ES-I3 (cell line): ENCODE results near the gene SYT9.

ENCODE experiments used
- H3K36me3 ChIP-seq: 2 replicates; pipeline ENCODE4 v1.6.1; 2013; ENCODE audit warnings: mild to moderate bottlenecking, low read length, control low read depth, moderate library complexity; ENCODE audit not compliant: insufficient read depth
- H3K4me1 ChIP-seq: 2 replicates; pipeline ENCODE4 v1.6.1; 2013; ENCODE audit warnings: mild to moderate bottlenecking, control low read depth, low read length; ENCODE audit not compliant: insufficient read depth
- H3K9ac ChIP-seq: 2 replicates; pipeline ENCODE4 v1.6.1; 2013; ENCODE audit warnings: low read depth, mild to moderate bottlenecking, low read length, moderate library complexity
- H3K9me3 ChIP-seq: 2 replicates; pipeline ENCODE4 v1.6.1; 2013; ENCODE audit warnings: mild to moderate bottlenecking, low read length, moderate library complexity; ENCODE audit not compliant: control insufficient read depth, insufficient read depth

SYT9 gene

GRCh38 chr11:7291100-7291829 is 39.6 kb downstream of the SYT9 start:
- no peaks in the 10 kb centered on the region for H3K36me3 ChIP-seq

DNA sequence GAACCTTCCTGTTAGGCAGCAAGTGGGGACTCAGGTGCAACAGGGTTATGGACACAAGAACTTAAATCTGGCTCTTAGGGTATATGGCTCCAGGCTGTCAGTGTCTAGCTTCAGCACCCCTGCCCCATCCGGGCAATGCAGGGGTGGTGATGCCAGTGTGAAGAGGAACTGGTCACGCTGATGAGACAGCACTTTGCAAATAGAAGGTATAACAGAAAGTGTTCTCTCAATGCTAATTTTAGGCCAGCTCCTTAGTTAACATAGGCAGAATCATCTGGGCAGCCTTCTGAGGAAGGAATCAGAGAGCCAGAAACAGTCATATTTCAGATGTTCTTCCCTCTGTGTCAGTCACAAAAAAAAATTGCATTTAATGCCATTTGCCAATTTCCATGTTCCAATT is 41.2 kb downstream of the SYT9 start:
- H3K36me3 ChIP-seq: no peaks in the 10 kb centered on the region
- no peaks in the 10 kb centered on the region for H3K4me1 ChIP-seq
- H3K9ac ChIP-seq: no peak overlapping the region
- 0 out of 2 replicates have a peak, but pooled peaks cover 3% of the 10 kb centered on the region for H3K9me3 ChIP-seq

More at GRCh38 chr11:7291100-7291829, 39.6 kb downstream of the SYT9 start:
- Histone ChIP-seq H3K9ac (no peak overlapping the region), H3K9me3 (0 out of 2 replicates have a peak, but pooled peaks cover 3% of the 10 kb centered on the region), H3K4me1 (no peaks in the 10 kb centered on the region)

DNA sequence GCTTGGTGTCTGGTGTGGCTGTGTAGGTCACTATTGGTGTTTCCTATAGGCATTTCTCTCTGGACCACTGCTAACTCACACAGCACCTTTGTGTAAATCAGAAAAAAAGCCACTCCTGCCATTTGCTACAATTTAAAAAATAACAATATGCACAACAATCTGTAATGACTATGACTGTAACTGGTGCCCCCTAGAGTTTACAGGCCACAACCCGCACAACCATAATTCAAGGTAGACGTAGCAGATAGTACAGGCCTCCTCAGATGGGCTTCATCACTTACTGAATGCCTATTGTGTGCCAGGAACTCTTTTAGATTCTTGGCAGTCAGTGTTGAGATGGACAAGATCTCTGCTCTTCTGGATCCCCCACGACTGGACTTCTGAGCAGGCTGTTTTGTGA is 47.7 kb downstream of the SYT9 start:
- Histone ChIP-seq H3K4me1 (no peaks in the 10 kb centered on the region), H3K36me3 (no peaks in the 10 kb centered on the region), H3K9ac (no peak overlapping the region), H3K9me3 (0 out of 2 replicates have a peak, but pooled peaks cover 3% of the 10 kb centered on the region)

DNA sequence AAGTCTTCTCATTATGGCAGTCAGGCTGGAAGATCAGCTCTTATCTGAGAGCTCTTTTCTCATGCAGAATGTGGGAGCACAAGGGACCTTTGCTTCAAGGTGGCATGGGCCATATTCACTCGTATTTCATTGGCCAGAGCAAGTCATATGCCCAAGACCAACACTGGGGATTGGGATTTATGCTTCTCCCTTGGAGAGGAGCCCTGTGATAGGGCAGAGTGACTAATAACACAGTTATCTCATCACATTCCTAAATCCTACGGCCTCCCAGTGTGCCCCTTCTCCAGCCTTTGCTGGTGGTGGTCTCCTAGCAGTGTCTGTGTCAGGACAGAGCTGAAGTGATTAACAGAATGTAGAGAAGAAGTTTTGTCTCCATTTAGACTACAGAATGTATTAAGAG is 48.6 kb downstream of the SYT9 start:
- no peaks in the 10 kb centered on the region for H3K4me1 ChIP-seq
- no peaks in the 10 kb centered on the region for H3K9me3 ChIP-seq
- H3K9ac ChIP-seq: no peak overlapping the region
- no peaks in the 10 kb centered on the region for H3K36me3 ChIP-seq

DNA sequence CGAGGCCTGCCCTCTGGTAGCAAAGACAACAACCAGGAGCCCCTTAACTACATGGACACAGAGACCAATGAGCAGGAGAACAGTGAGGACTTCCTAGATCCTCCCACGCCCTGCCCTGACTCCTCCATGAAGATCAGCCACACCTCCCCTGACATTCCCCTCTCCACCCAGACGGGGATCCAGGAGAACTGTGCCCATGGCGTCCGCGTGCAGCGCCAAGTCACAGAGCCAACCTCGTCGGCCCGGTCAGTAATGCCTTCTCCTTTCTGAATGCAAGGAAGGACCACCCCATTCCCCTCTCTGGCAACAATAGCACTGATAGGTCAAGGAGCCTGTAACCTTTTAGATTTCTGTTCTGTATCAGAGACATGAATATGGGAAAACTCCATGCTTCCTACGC is 51.4 kb downstream of the SYT9 start:
- no peaks in the 10 kb centered on the region for H3K36me3 ChIP-seq
- H3K9me3 ChIP-seq: no peaks in the 10 kb centered on the region
- H3K4me1 ChIP-seq: no peaks in the 10 kb centered on the region
- H3K9ac ChIP-seq: no peak overlapping the region

DNA sequence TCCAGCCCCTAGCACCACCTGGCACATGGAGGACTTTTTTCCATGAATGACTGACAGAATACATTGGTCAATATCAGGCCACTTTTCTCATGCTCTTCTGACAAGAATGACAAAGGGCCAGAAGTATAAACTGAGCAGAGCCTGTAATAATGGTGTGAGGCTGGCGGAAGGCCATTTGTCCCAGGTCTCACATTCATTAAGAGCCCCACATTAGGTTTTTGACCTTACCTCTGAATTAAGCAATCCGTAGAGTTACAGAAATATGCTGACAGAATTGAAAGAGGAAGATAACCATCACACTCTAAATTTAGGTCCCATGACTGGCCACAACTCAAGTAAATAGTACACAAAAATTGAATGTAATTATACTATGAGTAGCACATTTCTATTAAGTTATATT is 55.2 kb downstream of the SYT9 start:
- no peak overlapping the region for H3K9ac ChIP-seq
- H3K36me3 ChIP-seq: no peaks in the 10 kb centered on the region
- no peaks in the 10 kb centered on the region for H3K9me3 ChIP-seq
- no peaks in the 10 kb centered on the region for H3K4me1 ChIP-seq

DNA sequence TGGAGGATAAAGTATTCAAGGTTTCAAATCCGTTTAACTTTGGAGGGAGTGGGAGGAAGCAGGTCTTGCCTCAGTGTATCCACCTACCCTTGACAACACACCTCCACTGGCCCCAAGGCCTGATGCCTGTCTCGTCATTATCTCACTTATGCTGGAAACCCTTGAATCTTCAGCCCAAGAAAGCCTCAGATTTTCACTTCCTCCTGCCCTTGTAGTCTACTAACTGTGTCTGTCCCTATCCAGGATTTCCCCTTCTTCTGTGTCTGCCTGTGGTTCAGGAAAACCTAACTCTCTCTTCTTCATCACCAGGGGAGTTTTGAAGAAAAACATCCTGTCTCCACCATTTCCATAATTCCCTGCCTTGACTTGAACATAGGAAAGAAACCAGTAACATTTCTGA is 56.1 kb downstream of the SYT9 start:
- no peaks in the 10 kb centered on the region for H3K9me3 ChIP-seq
- H3K4me1 ChIP-seq: no peaks in the 10 kb centered on the region
- no peak overlapping the region for H3K9ac ChIP-seq
- no peaks in the 10 kb centered on the region for H3K36me3 ChIP-seq

- no peaks in the 10 kb centered on the region for H3K9me3 ChIP-seq
- no peaks in the 10 kb centered on the region for H3K36me3 ChIP-seq
- no peak overlapping the region for H3K9ac ChIP-seq
- no peaks in the 10 kb centered on the region for H3K4me1 ChIP-seq
Measured at GRCh38 chr11:7311903-7312302, 60.2 kb downstream of the SYT9 start.

- no peaks in the 10 kb centered on the region for H3K36me3 ChIP-seq
- no peaks in the 10 kb centered on the region for H3K9me3 ChIP-seq
- peaks cover 6% of the 10 kb centered on the region; the same call in 1 of the 2 replicates for H3K4me1 ChIP-seq
- H3K9ac ChIP-seq: no peak overlapping the region
Measured at GRCh38 chr11:7314811-7315604, 63.3 kb downstream of the SYT9 start.

GRCh38 chr11:7319501-7319900 is 67.8 kb downstream of the SYT9 start:
- Histone ChIP-seq H3K4me1 (peaks cover 6% of the 10 kb centered on the region; the same call in 1 of the 2 replicates), H3K36me3 (no peaks in the 10 kb centered on the region), H3K9ac (no peak overlapping the region), H3K9me3 (no peaks in the 10 kb centered on the region)

- Histone ChIP-seq H3K4me1 (peaks cover 6% of the 10 kb centered on the region; the same call in 1 of the 2 replicates), H3K9ac (no peak overlapping the region), H3K36me3 (no peaks in the 10 kb centered on the region), H3K9me3 (no peaks in the 10 kb centered on the region)
Measured at GRCh38 chr11:7320306-7320705, 68.6 kb downstream of the SYT9 start.

GRCh38 chr11:7321473-7322450 is 70.1 kb downstream of the SYT9 start:
- peaks cover 6% of the 10 kb centered on the region; the same call in 1 of the 2 replicates for H3K4me1 ChIP-seq
- no peaks in the 10 kb centered on the region for H3K36me3 ChIP-seq
- H3K9me3 ChIP-seq: no peaks in the 10 kb centered on the region
- no peak overlapping the region for H3K9ac ChIP-seq

- Histone ChIP-seq H3K4me1 (no peaks in the 10 kb centered on the region), H3K36me3 (no peaks in the 10 kb centered on the region), H3K9me3 (peaks cover 3% of the 10 kb centered on the region; the same call in 1 of the 2 replicates), H3K9ac (no peak overlapping the region)
Measured at GRCh38 chr11:7332451-7332850, 80.7 kb downstream of the SYT9 start.

- Histone ChIP-seq H3K36me3 (no peaks in the 10 kb centered on the region), H3K9me3 (peaks cover 3% of the 10 kb centered on the region; the same call in 1 of the 2 replicates), H3K4me1 (no peaks in the 10 kb centered on the region), H3K9ac (no peak overlapping the region)
Measured at GRCh38 chr11:7332962-7333361, 81.3 kb downstream of the SYT9 start.
